Measurements from ENCODE around the gene ARHGEF25. TPM values are rescaled to one million over a fixed set of nuclear protein-coding genes. Genes with fewer than 3 reads are reported as not detected.
A peak's percentile ranks its signal among the peaks of the same experiment; 100 is the strongest.

ARHGEF25 gene
- total RNA-seq, 2 donors from 2014 or later = 2.8 to 5.3 TPM

DNA sequence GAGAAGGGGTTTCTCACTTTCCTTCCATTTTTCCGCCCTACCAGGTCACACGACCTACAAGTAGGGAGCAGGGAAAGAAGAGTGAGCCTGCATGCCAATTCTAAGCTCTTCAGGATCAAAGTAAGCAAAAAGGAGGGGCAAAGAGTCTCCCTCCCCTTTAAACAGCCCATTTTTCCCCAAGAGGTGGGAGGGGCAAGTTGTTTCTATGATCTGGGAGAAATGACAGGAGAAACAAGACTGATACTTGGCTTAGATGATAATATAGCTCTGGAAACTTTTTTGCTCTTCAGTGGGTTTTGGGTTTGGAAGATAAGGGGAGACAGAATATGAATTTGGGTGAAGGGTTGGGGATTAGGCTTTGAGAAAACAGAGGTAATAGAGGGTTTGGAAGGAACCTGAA lies 4.8 kb upstream of the ARHGEF25 start:
- H3K4me1 Mint-ChIP-seq (ENCODE audit: low read depth) = peaks cover 29% of the 10 kb centered on the region
- H3K36me3 Mint-ChIP-seq (ENCODE audit: insufficient read depth in 2 of 2) = peaks cover 0 to 5% of the 10 kb centered on the region in 2 donors
- H3K27ac Mint-ChIP-seq = peak overlapping the region; percentile 74
- H3K4me3 Mint-ChIP-seq = peak overlapping the region in 1 of 2 donors; percentile 5
- no peak for DNase-seq
- no peaks in the 10 kb centered on the region for H3K27me3 Mint-ChIP-seq (ENCODE audit: low read depth)
- H3K9me3 Mint-ChIP-seq = peaks cover 0 to 1% of the 10 kb centered on the region in 2 donors
- ATAC-seq (replicated peaks in 1 of 2) = no peak

DNA sequence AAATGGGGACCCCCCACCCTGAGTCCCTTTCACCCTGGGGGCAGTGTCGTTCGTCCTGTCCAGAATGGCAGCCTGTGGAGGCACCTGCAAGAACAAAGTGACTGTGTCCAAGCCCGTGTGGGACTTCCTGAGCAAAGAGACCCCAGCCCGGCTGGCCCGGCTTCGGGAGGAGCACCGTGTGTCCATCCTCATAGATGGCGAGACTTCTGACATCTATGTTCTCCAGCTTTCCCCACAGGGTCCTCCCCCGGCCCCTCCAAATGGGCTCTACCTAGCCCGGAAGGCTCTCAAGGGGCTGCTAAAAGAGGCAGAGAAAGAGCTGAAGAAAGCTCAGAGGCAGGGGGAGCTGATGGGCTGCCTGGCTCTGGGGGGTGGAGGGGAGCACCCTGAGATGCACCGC lies 4.4 kb upstream of the ARHGEF25 start:
- no peak overlapping the region for H3K4me3 Mint-ChIP-seq
- peaks cover 0 to 1% of the 10 kb centered on the region in 2 donors for H3K9me3 Mint-ChIP-seq
- H3K27ac Mint-ChIP-seq = peak overlapping the region; percentile 74
- ATAC-seq (replicated peaks in 1 of 2) (no peak), DNase-seq (no peak)
- H3K36me3 Mint-ChIP-seq (ENCODE audit: insufficient read depth in 2 of 2) = peaks cover 0 to 2% of the 10 kb centered on the region in 2 donors
- H3K27me3 Mint-ChIP-seq (ENCODE audit: low read depth) = no peaks in the 10 kb centered on the region
- peaks cover 29% of the 10 kb centered on the region for H3K4me1 Mint-ChIP-seq (ENCODE audit: low read depth)

DNA sequence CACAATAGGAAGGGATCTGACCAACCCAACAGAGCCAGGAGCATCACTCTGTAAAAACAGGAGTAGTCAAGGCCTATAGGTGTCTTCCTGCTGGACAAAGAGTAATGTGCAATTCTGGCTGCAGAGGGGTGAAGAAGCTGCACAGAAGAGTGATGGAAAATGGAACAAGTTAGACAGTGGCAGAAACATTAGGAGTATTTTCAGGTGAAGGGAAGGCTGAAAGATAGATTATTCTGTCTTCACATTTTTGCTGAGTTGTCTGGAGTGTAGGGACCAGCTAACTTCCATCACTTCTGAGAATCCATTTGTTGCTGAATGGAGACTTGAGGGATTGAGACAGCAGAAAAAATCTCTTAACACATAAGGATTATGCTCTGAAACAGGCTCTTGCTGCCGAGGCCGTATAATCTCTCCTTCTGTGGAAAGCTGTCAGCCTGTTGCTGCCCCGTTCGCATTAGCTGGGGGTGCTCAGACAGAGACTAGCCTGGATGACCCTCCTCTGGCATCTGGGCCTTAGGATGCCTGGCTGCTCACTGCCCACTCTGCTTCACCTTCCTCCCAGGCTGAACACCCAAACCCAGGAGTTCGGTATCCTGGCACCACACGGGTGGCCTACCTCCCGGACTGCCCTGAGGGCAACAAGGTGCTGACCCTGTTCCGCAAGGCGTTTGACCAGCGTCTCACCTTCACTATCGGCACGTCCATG lies 3.1 kb upstream of the ARHGEF25 start:
- no peaks in the 10 kb centered on the region for H3K9me3 Mint-ChIP-seq
- ATAC-seq (replicated peaks in 1 of 2) (no peak), DNase-seq (no peak)
- no peaks in the 10 kb centered on the region for H3K36me3 Mint-ChIP-seq (ENCODE audit: insufficient read depth in 2 of 2)
- H3K27ac Mint-ChIP-seq = no peak overlapping the region
- peaks cover 12% of the 10 kb centered on the region for H3K27me3 Mint-ChIP-seq (ENCODE audit: low read depth)
- H3K4me3 Mint-ChIP-seq = no peak overlapping the region
- peaks cover 23% of the 10 kb centered on the region for H3K4me1 Mint-ChIP-seq (ENCODE audit: low read depth)

DNA sequence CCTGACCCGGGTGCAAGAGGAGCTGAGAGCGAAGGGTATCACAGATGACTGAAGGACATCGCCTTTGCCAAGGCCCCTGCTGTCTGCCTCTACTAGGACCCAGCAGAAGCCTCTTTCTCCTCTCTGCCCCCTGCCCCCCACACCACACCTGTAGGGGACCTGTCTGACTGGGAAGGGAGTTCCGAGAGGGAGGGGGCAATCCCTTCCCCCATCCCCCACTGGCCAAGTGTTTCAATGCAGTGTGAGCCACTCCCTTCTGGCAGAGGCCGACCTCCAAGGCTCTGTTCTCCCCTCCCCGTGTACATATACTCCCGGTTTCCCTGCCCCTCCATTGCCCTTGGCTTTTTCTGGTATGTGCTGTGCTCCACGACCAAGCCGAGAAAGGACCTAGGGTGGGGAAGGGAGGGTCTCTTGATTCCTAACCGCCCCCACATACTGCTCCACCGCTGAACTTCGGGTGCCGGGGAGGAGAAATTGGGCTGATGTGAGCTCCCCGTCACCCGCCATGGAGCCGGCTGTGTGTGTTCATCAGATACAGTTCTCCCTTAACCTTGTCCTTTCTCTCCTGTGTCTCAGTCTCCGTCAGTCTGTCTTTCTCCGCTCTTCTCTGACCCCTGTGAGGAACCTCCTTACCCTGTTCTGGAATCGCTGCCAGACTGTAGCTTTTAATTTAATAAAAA lies 2.0 kb upstream of the ARHGEF25 start:
- no peaks in the 10 kb centered on the region for H3K36me3 Mint-ChIP-seq (ENCODE audit: insufficient read depth in 2 of 2)
- no peaks in the 10 kb centered on the region for H3K9me3 Mint-ChIP-seq
- ATAC-seq (replicated peaks in 1 of 2) (no peak), DNase-seq (no peak)
- H3K4me3 Mint-ChIP-seq = no peak overlapping the region
- H3K4me1 Mint-ChIP-seq (ENCODE audit: low read depth) = peaks cover 16% of the 10 kb centered on the region
- no peak overlapping the region for H3K27ac Mint-ChIP-seq
- peaks cover 21% of the 10 kb centered on the region for H3K27me3 Mint-ChIP-seq (ENCODE audit: low read depth)

GRCh38 chr12:57609781-57610553 lies 1.3 kb upstream of the ARHGEF25 start:
- ATAC-seq (replicated peaks in 1 of 2) (no peak), DNase-seq (no peak)
- Mint-ChIP-seq H3K36me3 (ENCODE audit: insufficient read depth in 2 of 2) (no peaks in the 10 kb centered on the region), H3K4me1 (ENCODE audit: low read depth) (peaks cover 16% of the 10 kb centered on the region), H3K27me3 (ENCODE audit: low read depth) (peaks cover 21% of the 10 kb centered on the region), H3K9me3 (no peaks in the 10 kb centered on the region), H3K4me3 (peak overlapping the region; percentile 36 to 83), H3K27ac (no peak overlapping the region)

- H3K27ac Mint-ChIP-seq = no peak overlapping the region
- peaks cover 13% of the 10 kb centered on the region for H3K4me1 Mint-ChIP-seq (ENCODE audit: low read depth)
- ATAC-seq (replicated peaks in 1 of 2) = no peak
- DNase-seq = peak in 1 of 2 donors; percentile 11
- H3K36me3 Mint-ChIP-seq (ENCODE audit: insufficient read depth in 2 of 2) = no peaks in the 10 kb centered on the region
- H3K4me3 Mint-ChIP-seq = peak overlapping the region; percentile 36 to 83
- H3K27me3 Mint-ChIP-seq (ENCODE audit: low read depth) = peaks cover 21% of the 10 kb centered on the region
- H3K9me3 Mint-ChIP-seq = no peaks in the 10 kb centered on the region
Observed at GRCh38 chr12:57610554-57611107, 604 bp upstream of the ARHGEF25 start.

DNA sequence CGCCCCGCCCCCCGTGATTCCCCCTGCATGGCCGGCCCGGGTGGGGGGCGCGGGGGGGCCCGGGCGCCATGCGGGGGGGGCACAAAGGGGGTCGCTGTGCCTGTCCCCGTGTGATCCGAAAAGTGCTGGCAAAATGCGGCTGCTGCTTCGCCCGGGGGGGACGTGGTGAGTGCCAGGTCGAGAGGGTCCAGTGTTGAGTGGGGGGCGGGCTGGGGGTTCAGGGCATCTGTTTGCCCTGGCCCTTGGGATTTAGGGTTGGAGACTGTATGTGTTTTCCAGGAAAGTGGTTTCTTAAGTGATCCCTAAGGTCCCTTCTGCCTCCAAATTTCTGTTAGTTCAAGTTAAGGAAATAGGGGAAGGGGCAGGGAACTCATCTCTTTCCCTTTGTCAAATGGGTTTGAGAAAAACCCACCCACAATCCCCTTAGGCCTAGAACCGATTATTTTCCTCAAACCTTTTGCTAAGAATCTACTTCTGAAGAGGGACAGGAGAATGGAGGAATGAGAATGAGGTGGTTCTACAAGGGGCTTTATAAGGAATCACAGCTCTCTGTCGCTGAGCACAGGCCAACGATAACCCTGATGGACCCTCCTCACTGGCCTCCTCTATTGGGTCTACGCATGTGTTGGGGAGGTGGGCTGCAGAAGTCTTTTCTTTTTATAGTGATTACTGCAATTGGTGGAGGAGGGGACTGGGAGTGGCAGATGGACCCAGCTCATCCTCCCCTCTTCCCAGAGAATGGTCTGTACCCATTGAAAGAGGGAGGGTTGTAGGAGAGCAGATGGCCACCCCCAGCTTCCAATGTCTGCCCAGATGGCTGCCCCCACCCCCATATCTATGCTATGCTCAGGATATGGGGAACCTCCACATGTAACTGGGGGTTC lies 834 bp downstream of the ARHGEF25 start:
- DNase-seq (no peak), ATAC-seq (replicated peaks in 1 of 2) (no peak)
- peak overlapping the region; percentile 27 to 74 for H3K4me3 Mint-ChIP-seq
- no peaks in the 10 kb centered on the region for H3K9me3 Mint-ChIP-seq
- peaks cover 10% of the 10 kb centered on the region for H3K4me1 Mint-ChIP-seq (ENCODE audit: low read depth)
- no peak overlapping the region for H3K27ac Mint-ChIP-seq
- H3K27me3 Mint-ChIP-seq (ENCODE audit: low read depth) = peaks cover 31% of the 10 kb centered on the region
- H3K36me3 Mint-ChIP-seq (ENCODE audit: insufficient read depth in 2 of 2) = no peaks in the 10 kb centered on the region

DNA sequence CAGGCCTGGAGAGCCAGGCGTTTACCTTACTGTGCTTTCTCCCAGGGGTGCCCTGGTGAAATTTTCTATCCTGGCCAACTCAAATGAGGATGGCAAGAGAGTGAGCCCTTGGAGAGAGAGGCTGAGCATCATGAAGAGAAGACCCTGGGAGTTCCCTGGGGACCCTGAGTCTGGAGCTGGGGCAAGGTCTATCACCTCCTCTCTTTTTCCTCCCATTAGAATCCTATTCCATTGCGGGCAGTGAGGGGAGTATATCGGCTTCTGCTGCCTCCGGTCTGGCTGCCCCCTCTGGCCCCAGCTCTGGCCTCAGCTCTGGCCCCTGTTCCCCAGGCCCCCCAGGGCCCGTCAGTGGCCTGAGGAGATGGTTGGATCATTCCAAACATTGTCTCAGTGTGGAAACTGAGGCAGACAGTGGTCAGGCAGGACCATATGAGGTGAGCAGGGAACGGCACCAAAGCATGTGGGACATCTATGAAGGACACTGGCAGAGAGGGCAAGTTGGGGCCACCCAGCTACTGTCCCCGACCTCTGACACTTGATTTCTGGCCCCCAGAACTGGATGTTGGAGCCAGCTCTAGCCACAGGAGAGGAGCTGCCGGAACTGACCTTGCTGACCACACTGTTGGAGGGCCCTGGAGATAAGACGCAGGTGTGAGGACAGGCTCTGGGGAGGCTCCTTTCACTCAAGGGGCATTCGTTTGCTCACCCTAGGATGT lies 1.6 kb downstream of the ARHGEF25 start:
- DNase-seq (no peak), ATAC-seq (replicated peaks in 1 of 2) (no peak)
- peaks cover 39% of the 10 kb centered on the region for H3K27me3 Mint-ChIP-seq (ENCODE audit: low read depth)
- H3K9me3 Mint-ChIP-seq = no peaks in the 10 kb centered on the region
- peak overlapping the region in 1 of 2 donors; percentile 74 for H3K4me3 Mint-ChIP-seq
- no peaks in the 10 kb centered on the region for H3K36me3 Mint-ChIP-seq (ENCODE audit: insufficient read depth in 2 of 2)
- peaks cover 10% of the 10 kb centered on the region for H3K4me1 Mint-ChIP-seq (ENCODE audit: low read depth)
- H3K27ac Mint-ChIP-seq = no peak overlapping the region

GRCh38 chr12:57613427-57614109 lies 2.3 kb downstream of the ARHGEF25 start:
- no peak for ATAC-seq (replicated peaks in 1 of 2)
- peaks cover 10% of the 10 kb centered on the region for H3K4me1 Mint-ChIP-seq (ENCODE audit: low read depth)
- H3K9me3 Mint-ChIP-seq = no peaks in the 10 kb centered on the region
- DNase-seq = no peak
- no peak overlapping the region for H3K4me3 Mint-ChIP-seq
- H3K27ac Mint-ChIP-seq = no peak overlapping the region
- H3K27me3 Mint-ChIP-seq (ENCODE audit: low read depth) = peaks cover 43% of the 10 kb centered on the region
- no peaks in the 10 kb centered on the region for H3K36me3 Mint-ChIP-seq (ENCODE audit: insufficient read depth in 2 of 2)

- no peaks in the 10 kb centered on the region for H3K36me3 Mint-ChIP-seq (ENCODE audit: insufficient read depth in 2 of 2)
- no peak overlapping the region for H3K4me3 Mint-ChIP-seq
- no peak overlapping the region for H3K27ac Mint-ChIP-seq
- DNase-seq (no peak), ATAC-seq (replicated peaks in 1 of 2) (no peak)
- no peaks in the 10 kb centered on the region for H3K9me3 Mint-ChIP-seq
- H3K27me3 Mint-ChIP-seq (ENCODE audit: low read depth) = peaks cover 51% of the 10 kb centered on the region
- peaks cover 16% of the 10 kb centered on the region for H3K4me1 Mint-ChIP-seq (ENCODE audit: low read depth)
Observed at GRCh38 chr12:57614178-57614947, 3.1 kb downstream of the ARHGEF25 start.

DNA sequence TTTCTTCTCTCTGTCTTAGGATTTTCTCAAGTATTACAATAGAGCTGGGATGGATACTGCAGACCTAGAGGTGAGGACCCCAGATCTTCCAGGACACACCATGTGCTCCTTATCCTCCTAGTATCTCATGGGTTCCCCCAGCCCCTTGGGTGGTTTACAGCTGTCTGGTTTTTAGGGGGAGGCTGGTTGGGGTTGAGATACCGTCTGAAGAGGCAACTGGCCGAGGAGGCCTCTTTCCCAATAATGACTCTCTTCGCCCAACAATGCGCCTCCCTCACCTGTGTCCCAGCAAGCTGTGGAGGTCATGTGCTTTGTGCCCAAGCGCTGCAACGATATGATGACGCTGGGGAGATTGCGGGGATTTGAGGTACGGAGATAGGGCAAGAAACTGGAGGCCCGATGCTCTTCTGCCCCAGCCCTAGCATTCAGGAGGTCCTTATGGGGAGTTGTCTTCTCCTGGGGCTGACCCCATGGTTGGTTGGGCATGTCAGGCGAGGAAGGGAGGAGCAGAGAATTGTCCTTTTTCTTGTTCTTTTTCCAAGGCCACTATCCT lies 3.8 kb downstream of the ARHGEF25 start:
- no peaks in the 10 kb centered on the region for H3K9me3 Mint-ChIP-seq
- H3K4me1 Mint-ChIP-seq (ENCODE audit: low read depth) = peaks cover 18% of the 10 kb centered on the region
- H3K36me3 Mint-ChIP-seq (ENCODE audit: insufficient read depth in 2 of 2) = no peaks in the 10 kb centered on the region
- no peak overlapping the region for H3K27ac Mint-ChIP-seq
- ATAC-seq (replicated peaks in 1 of 2) (no peak), DNase-seq (no peak)
- H3K27me3 Mint-ChIP-seq (ENCODE audit: low read depth) = peaks cover 55% of the 10 kb centered on the region
- H3K4me3 Mint-ChIP-seq = no peak overlapping the region
